Neural cell (in vitro differentiated cells): ENCODE measurements around the gene FGF10. TPM values are rescaled to one million over a fixed set of nuclear protein-coding genes. Genes with fewer than 3 reads are reported as not detected.

Experiments used
- H2AFZ ChIP-seq: fragments of 200-600, 300-800 bp; sonication (generic), shearing (Covaris generic); 2 replicates; pipeline ENCODE4 v1.6.0; 2014; ENCODE audit warnings: low read depth, mild to moderate bottlenecking, antibody characterized with exemption, low read length, moderate library complexity
- H3F3A ChIP-seq: fragments of 200-600 bp; shearing (Covaris generic); 2 replicates; pipeline ENCODE4 v1.6.1; 2016; ENCODE audit warnings: mild to moderate bottlenecking, moderate library complexity, mixed read lengths, antibody characterized with exemption, low read length; ENCODE audit not compliant: insufficient read depth, poor library complexity, severe bottlenecking
- H3K27ac ChIP-seq: fragments of 200-600, 300-800 bp; sonication (generic), shearing (Covaris generic); 2 replicates; pipeline ENCODE4 v1.5.1; 2014; ENCODE audit warnings: mild to moderate bottlenecking, low read length, moderate library complexity
- H3K27me3 ChIP-seq: fragments of 300-800, 200-600 bp; sonication (generic), shearing (Covaris generic); 2 replicates; pipeline ENCODE4 v1.6.0; 2014; ENCODE audit warnings: mild to moderate bottlenecking, low read depth, low read length, moderate library complexity; ENCODE audit not compliant: insufficient read depth
- H3K36me3 ChIP-seq: fragments of 300-800, 200-600 bp; sonication (generic), shearing (Covaris generic); 2 replicates; pipeline ENCODE4 v1.5.1; 2014; ENCODE audit warnings: mild to moderate bottlenecking, antibody characterized with exemption, low read length, moderate library complexity; ENCODE audit not compliant: insufficient read depth
- H3K4me2 ChIP-seq: fragments of 300-800, 200-600 bp; sonication (generic), shearing (Covaris generic); 2 replicates; pipeline ENCODE4 v1.6.0; 2014; ENCODE audit warnings: mild to moderate bottlenecking, low read length
- H3K4me3 ChIP-seq: fragments of 300-800, 200-600 bp; sonication (generic), shearing (Covaris generic); 2 replicates; pipeline ENCODE4 v1.5.1; 2014; ENCODE audit warnings: mild to moderate bottlenecking, low read length, moderate library complexity
- H3K79me2 ChIP-seq: fragments of 200-600 bp; shearing (Covaris generic); replicated peaks from 2 replicates; pipeline ENCODE4 v1.6.0; 2014; ENCODE audit warnings: mild to moderate bottlenecking, low read length, moderate library complexity; ENCODE audit not compliant: insufficient read depth
- H3K9ac ChIP-seq: fragments of 300-800, 200-600 bp; sonication (generic), shearing (Covaris generic); 2 replicates; pipeline ENCODE4 v1.6.1; 2016; ENCODE audit warnings: mild to moderate bottlenecking, low read length, mixed read lengths
- H3K9me2 ChIP-seq: fragments of 200-600 bp; shearing (Covaris generic); 2 replicates; pipeline ENCODE4 v1.6.1; 2016; ENCODE audit warnings: mild to moderate bottlenecking, low read length, mixed read lengths; ENCODE audit not compliant: insufficient read depth
- H3K9me3 ChIP-seq: fragments of 200-600, 300-800 bp; sonication (generic), shearing (Covaris generic); 2 replicates; pipeline ENCODE4 v1.6.1; 2016; ENCODE audit warnings: mild to moderate bottlenecking, mixed run types, low read length, moderate library complexity, mixed read lengths
- H4K20me1 ChIP-seq: fragments of 200-600 bp; shearing (Covaris generic); 2 replicates; pipeline ENCODE4 v1.6.1; 2016; ENCODE audit warnings: mild to moderate bottlenecking, mixed run types; ENCODE audit not compliant: insufficient read depth
- CTCF ChIP-seq: fragments of 450-650 bp; IDR thresholded peaks from 2 replicates; pipeline ENCODE4 v1.5.1; 2014; ENCODE audit warnings: antibody characterized with exemption, mild to moderate bottlenecking, moderate library complexity; ENCODE audit not compliant: poor library complexity, severe bottlenecking
- EP300 ChIP-seq: fragments of 450-650 bp; conservative IDR thresholded peaks from 2 replicates; pipeline ENCODE4 v1.6.1; 2014; ENCODE audit warnings: antibody characterized with exemption, mild to moderate bottlenecking, moderate library complexity; ENCODE audit not compliant: poor library complexity, severe bottlenecking
- EZH2 ChIP-seq: fragments of 200-600, 300-800 bp; shearing (Covaris generic), sonication (generic); IDR thresholded peaks from 2 replicates; pipeline ENCODE4 v1.6.1; 2014; ENCODE audit warnings: antibody characterized with exemption, low read length, borderline replicate concordance, mild to moderate bottlenecking; ENCODE audit not compliant: insufficient read depth, poor library complexity, severe bottlenecking
- MXI1 ChIP-seq: fragments of 450-650 bp; conservative IDR thresholded peaks from 2 replicates; pipeline ENCODE4 v1.6.1; 2014; ENCODE audit warnings: antibody characterized with exemption, mild to moderate bottlenecking; ENCODE audit not compliant: poor library complexity, severe bottlenecking
- RAD21 ChIP-seq: fragments of 450-650 bp; conservative IDR thresholded peaks from 2 replicates; pipeline ENCODE4 v1.6.1; 2014; ENCODE audit warnings: antibody characterized with exemption, mild to moderate bottlenecking, moderate library complexity
- REST ChIP-seq: IDR thresholded peaks from 2 replicates; pipeline ENCODE4 v1.6.1; 2012; ENCODE audit warnings: borderline replicate concordance
- polyA plus RNA-seq: library from polyadenylated mRNA; depleted of rRNA; stranded (reverse); fragments of >200 nt; gene quantifications from 2 replicates; pipeline ENCODE4 v1.2.3, GENCODE V29; 2014

FGF10 gene
- polyA plus RNA-seq, 1 donor from 2014 or later: not detected

- Histone ChIP-seq H2AFZ (no peak overlapping the region), H3K4me3 (no peak overlapping the region), H3K27me3 (no peaks in the 10 kb centered on the region), H4K20me1 (no peaks in the 10 kb centered on the region), H3K27ac (no peak overlapping the region), H3K4me2 (no peak overlapping the region), H3K9me3 (no peaks in the 10 kb centered on the region), H3K9me2 (no peaks in the 10 kb centered on the region), H3F3A (no peaks in the 10 kb centered on the region), H3K79me2 (no peaks in the 10 kb centered on the region), H3K9ac (no peak overlapping the region), H3K36me3 (no peaks in the 10 kb centered on the region)
- TF ChIP-seq CTCF (no peak), REST (no peak)
Measured at GRCh38 chr5:44364097-44364496, 25.1 kb downstream of the FGF10 start.

GRCh38 chr5:44361342-44362001, 27.7 kb downstream of the FGF10 start:
- Histone ChIP-seq H2AFZ (no peak overlapping the region), H3K4me3 (no peak overlapping the region), H3K4me2 (no peak overlapping the region), H3K9ac (no peak overlapping the region), H3K9me3 (no peaks in the 10 kb centered on the region), H3F3A (no peaks in the 10 kb centered on the region), H3K79me2 (no peaks in the 10 kb centered on the region), H3K36me3 (no peaks in the 10 kb centered on the region), H4K20me1 (no peaks in the 10 kb centered on the region), H3K9me2 (no peaks in the 10 kb centered on the region), H3K27me3 (no peaks in the 10 kb centered on the region), H3K27ac (no peak overlapping the region)
- TF ChIP-seq MXI1 (no peak), EZH2 (no peak), EP300 (no peak), CTCF (no peak), RAD21 (no peak)
